ENCODE measurements around the gene HNMT. TPM values are rescaled to one million over a fixed set of nuclear protein-coding genes. Genes with fewer than 3 reads are reported as not detected.

Gene HNMT
- total and polyA plus RNA-seq, 7 donors: 29.9 to 124 (median 59.2) TPM

- WGBS, 2 donors: 92 to 93% methylated on average over 4 of the region's 4 CpGs
- intact Hi-C loops (cut with DNase I): no loop called here
- Histone ChIP-seq H3K4me3 (no peak overlapping the region), H3K27me3 (no peaks in the 10 kb centered on the region), H3K27ac (no peak overlapping the region), H3K4me1 (no peaks in the 10 kb centered on the region), H3K9me3 (no peaks in the 10 kb centered on the region), H3K36me3 (no peaks in the 10 kb centered on the region)
- no peak for TF ChIP-seq POLR2A (IDR thresholded peaks at IDR 0.05)
- TF ChIP-seq POLR2AphosphoS5 (IDR thresholded peaks at IDR 0.05): no peak
- no peak for DNase-seq
Measured at GRCh38 chr2:137927846-137928245, 36.4 kb upstream of the HNMT start.

- Histone ChIP-seq H3K36me3 (no peaks in the 10 kb centered on the region), H3K4me1 (no peaks in the 10 kb centered on the region), H3K27me3 (no peaks in the 10 kb centered on the region), H3K9me3 (no peaks in the 10 kb centered on the region), H3K4me3 (no peak overlapping the region), H3K27ac (no peak overlapping the region)
- intact Hi-C loops (cut with DNase I): no loop called here
- no peak for DNase-seq
- no peak for TF ChIP-seq EP300 (IDR thresholded peaks at IDR 0.05)
- no peak for TF ChIP-seq POLR2AphosphoS5 (IDR thresholded peaks at IDR 0.05)
- TF ChIP-seq, protein P1, sequence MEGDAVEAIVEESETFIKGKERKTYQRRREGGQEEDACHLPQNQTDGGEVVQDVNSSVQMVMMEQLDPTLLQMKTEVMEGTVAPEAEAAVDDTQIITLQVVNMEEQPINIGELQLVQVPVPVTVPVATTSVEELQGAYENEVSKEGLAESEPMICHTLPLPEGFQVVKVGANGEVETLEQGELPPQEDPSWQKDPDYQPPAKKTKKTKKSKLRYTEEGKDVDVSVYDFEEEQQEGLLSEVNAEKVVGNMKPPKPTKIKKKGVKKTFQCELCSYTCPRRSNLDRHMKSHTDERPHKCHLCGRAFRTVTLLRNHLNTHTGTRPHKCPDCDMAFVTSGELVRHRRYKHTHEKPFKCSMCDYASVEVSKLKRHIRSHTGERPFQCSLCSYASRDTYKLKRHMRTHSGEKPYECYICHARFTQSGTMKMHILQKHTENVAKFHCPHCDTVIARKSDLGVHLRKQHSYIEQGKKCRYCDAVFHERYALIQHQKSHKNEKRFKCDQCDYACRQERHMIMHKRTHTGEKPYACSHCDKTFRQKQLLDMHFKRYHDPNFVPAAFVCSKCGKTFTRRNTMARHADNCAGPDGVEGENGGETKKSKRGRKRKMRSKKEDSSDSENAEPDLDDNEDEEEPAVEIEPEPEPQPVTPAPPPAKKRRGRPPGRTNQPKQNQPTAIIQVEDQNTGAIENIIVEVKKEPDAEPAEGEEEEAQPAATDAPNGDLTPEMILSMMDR (IDR thresholded peaks at IDR 0.05): no peak
- TF ChIP-seq POLR2A (IDR thresholded peaks at IDR 0.05): no peak
- WGBS, 2 donors: 77 to 86% methylated on average over 4 of the region's 4 CpGs
Measured at GRCh38 chr2:137928547-137929518, 35.4 kb upstream of the HNMT start.

DNA sequence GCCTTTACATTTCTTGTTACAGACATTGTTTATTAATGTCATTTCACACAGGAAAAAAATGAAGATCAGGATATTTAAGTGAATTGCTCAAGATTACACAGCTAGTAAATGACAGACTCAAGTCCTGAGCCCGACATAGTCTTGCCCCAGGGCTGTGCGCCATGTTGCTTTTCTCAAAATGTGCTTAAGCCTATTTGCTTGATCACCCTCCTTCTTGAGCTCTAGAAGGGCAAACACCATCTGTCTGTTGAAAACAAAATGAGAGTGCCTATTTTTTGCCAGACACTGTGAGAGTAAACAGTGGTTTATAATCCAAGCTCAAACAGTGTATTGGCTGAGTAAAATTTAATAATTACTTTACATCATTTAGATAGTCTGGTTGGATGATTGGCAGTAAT, 34.8 kb upstream of the HNMT start:
- TF ChIP-seq, protein P1 (IDR thresholded peaks at IDR 0.05): no peak
- no peak for TF ChIP-seq POLR2AphosphoS5 (IDR thresholded peaks at IDR 0.05)
- TF ChIP-seq POLR2A (IDR thresholded peaks at IDR 0.05): no peak
- H3K36me3 ChIP-seq: no peaks in the 10 kb centered on the region
- H3K4me3 ChIP-seq: no peak overlapping the region
- 88 to 92% methylated on average over 2 of the region's 2 CpGs for WGBS, 2 donors
- H3K9me3 ChIP-seq: no peaks in the 10 kb centered on the region
- H3K27ac ChIP-seq: no peak overlapping the region
- intact Hi-C loops (cut with DNase I): no loop called here
- DNase-seq: no peak
- H3K27me3 ChIP-seq: no peaks in the 10 kb centered on the region
- no peaks in the 10 kb centered on the region for H3K4me1 ChIP-seq

- intact Hi-C loops (cut with DNase I): no loop called here
- WGBS, 2 donors: 91 to 92% methylated on average over 3 of the region's 3 CpGs
- no peaks in the 10 kb centered on the region for H3K4me1 ChIP-seq
- no peak overlapping the region for H3K4me3 ChIP-seq
- H3K27me3 ChIP-seq: no peaks in the 10 kb centered on the region
- H3K9me3 ChIP-seq: no peaks in the 10 kb centered on the region
- TF ChIP-seq POLR2A (IDR thresholded peaks at IDR 0.05): no peak
- TF ChIP-seq, protein P1 (IDR thresholded peaks at IDR 0.05): no peak
- TF ChIP-seq EP300 (IDR thresholded peaks at IDR 0.05): no peak
- TF ChIP-seq POLR2AphosphoS5 (IDR thresholded peaks at IDR 0.05): no peak
- DNase-seq: no peak
- H3K36me3 ChIP-seq: no peaks in the 10 kb centered on the region
- H3K27ac ChIP-seq: no peak overlapping the region
Measured at GRCh38 chr2:137930146-137930545, 34.1 kb upstream of the HNMT start.

DNA sequence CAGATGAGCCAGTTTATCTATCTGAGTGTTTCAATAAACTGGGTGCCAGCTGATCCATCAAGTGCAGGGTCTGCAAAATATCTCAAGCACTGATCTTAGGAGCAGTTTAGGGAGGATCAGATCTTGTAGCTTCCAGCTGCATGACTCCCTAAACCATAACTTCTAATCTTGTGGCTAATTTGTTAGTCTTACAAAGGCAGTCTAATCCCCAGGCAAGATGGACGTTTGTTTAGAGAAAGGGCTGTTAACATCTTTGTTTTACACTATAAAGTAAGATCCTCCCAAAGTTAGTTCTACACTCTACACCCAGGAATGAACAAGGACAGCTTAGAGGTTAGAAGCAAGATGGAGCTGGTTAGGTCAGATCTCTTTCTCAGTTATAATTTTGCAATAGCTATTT, 28.7 kb upstream of the HNMT start:
- no peaks in the 10 kb centered on the region for H3K27me3 ChIP-seq
- no peak for TF ChIP-seq POLR2A (IDR thresholded peaks at IDR 0.05)
- TF ChIP-seq EP300 (IDR thresholded peaks at IDR 0.05): no peak
- TF ChIP-seq POLR2AphosphoS5 (IDR thresholded peaks at IDR 0.05): no peak
- TF ChIP-seq, protein P1 (IDR thresholded peaks at IDR 0.05): no peak
- H3K36me3 ChIP-seq: no peaks in the 10 kb centered on the region
- H3K4me1 ChIP-seq: no peaks in the 10 kb centered on the region
- DNase-seq: no peak
- 56 to 64% methylated on average over 1 of the region's 1 CpG for WGBS, 2 donors
- no peak overlapping the region for H3K27ac ChIP-seq
- intact Hi-C loops (cut with DNase I): no loop called here
- no peak overlapping the region for H3K4me3 ChIP-seq
- no peaks in the 10 kb centered on the region for H3K9me3 ChIP-seq
